ENCODE data around the gene MT1F.

- TF ChIP-seq POLR2A (IDR thresholded peaks at IDR 0.05; ENCODE audit: low read depth, low read length) (no peak), POLR2AphosphoS5 (IDR thresholded peaks at IDR 0.05; ENCODE audit: low read depth, low read length) (no peak), TAF1 (IDR thresholded peaks at IDR 0.05; ENCODE audit: borderline replicate concordance, low read depth, low read length) (no peak)
Measured at GRCh38 chr16:56683424-56684172, 25.8 kb downstream of the MT1F start.
